Endothelial cell of umbilical vein (primary cell): ENCODE results near the gene VPS51. TPM values are rescaled to one million over a fixed set of nuclear protein-coding genes. Genes with fewer than 3 reads are reported as not detected.

Experiments used
- BruUV-seq: library from RNA; stranded (reverse); fragments of 400-500 nt; replicated peaks from 2 replicates; lab custom pipeline; 2021; lab: Mats Ljungman, UMichigan
- CTCF ChIA-PET: fragments of 300-600, 350-600 bp; sonication (Branson Sonifier 250); formaldehyde crosslinking; loops from one replicate; lab custom pipeline; 2021; ENCODE audit warnings: antibody characterized with exemption, inconsistent platforms; lab: Charles Lee
- POLR2A ChIA-PET: fragments of 300-600, 350-600 bp; sonication (Branson Sonifier 250); formaldehyde crosslinking; loops from one replicate; lab custom pipeline; 2021; ENCODE audit warnings: antibody characterized with exemption, inconsistent platforms; lab: Charles Lee
- DNase-seq: peaks from one replicate; pipeline ENCODE4 v3.0.0-alpha.2; 2011; ENCODE audit warnings: low read depth, low spot score
- FAIRE-seq: peaks from 2 replicates; lab custom pipeline; 2011; peaks lifted over from hg19 to GRCh38; lab: Jason Lieb, UNC
- H2AFZ ChIP-seq: 2 replicates; pipeline ENCODE4 v1.6.0; 2012; ENCODE audit warnings: low read depth, low read length, control low read depth, inconsistent platforms
- H3K27ac ChIP-seq: 2 replicates; pipeline ENCODE4 v1.5.1; 2011; ENCODE audit warnings: low read depth, mild to moderate bottlenecking, control low read depth, low read length, moderate library complexity; ENCODE audit not compliant: insufficient read depth
- H3K27me3 ChIP-seq, 2 experiments: 2 replicates each; pipeline versions ENCODE4 v1.6.0 to v1.6.1; 2011; ENCODE audit warnings: low read length in 2 of 2, mixed read lengths in 1 of 2; ENCODE audit not compliant: control insufficient read depth in 2 of 2, insufficient read depth in 2 of 2
- H3K36me3 ChIP-seq, 2 experiments: 2 replicates in 1 of 2; 3 replicates in 1 of 2; pipeline ENCODE4 v1.5.1; 2011; ENCODE audit warnings: low read length in 2 of 2, mild to moderate bottlenecking in 1 of 2, moderate library complexity in 1 of 2; ENCODE audit not compliant: control insufficient read depth in 2 of 2, insufficient read depth in 2 of 2; ENCODE audit errors: extremely low read depth in 1 of 2
- H3K4me1 ChIP-seq: 3 replicates; pipeline ENCODE4 v1.5.1; 2011; ENCODE audit warnings: mild to moderate bottlenecking, low read length; ENCODE audit not compliant: control insufficient read depth, insufficient read depth; ENCODE audit errors: extremely low read depth
- H3K4me2 ChIP-seq: 2 replicates; pipeline ENCODE4 v1.6.1; 2011; ENCODE audit warnings: low read length, control low read depth, mixed read lengths; ENCODE audit not compliant: insufficient read depth
- H3K4me3 ChIP-seq, 3 experiments: fragments of 200-600 bp in 1 of 3; sonication (generic), shearing (Covaris generic) in 1 of 3; replicated peaks in 1 of 3; 2 replicates each; pipeline ENCODE4 v1.5.1; 2011 to 2016; ENCODE audit warnings: control low read depth in 3 of 3, low read length in 3 of 3, mild to moderate bottlenecking in 2 of 3, inconsistent platforms in 1 of 3, low read depth in 1 of 3, moderate library complexity in 1 of 3; ENCODE audit not compliant: insufficient read depth in 1 of 3
- H3K79me2 ChIP-seq: 2 replicates; pipeline ENCODE4 v1.6.0; 2012; ENCODE audit warnings: low read length, inconsistent platforms; ENCODE audit not compliant: control insufficient read depth, insufficient read depth
- H3K9ac ChIP-seq: replicated peaks from 2 replicates; pipeline ENCODE3; 2011; ENCODE audit warnings: low read length, control low read depth; ENCODE audit not compliant: insufficient read depth; ENCODE audit errors: extremely low read depth
- H3K9me1 ChIP-seq: replicated peaks from 3 replicates; pipeline ENCODE4 v1.6.0; 2011; ENCODE audit warnings: mild to moderate bottlenecking, low read length; ENCODE audit not compliant: control insufficient read depth, insufficient read depth; ENCODE audit errors: extremely low read depth
- H3K9me3 ChIP-seq: replicated peaks from 2 replicates; pipeline ENCODE4 v1.5.1; 2012; ENCODE audit warnings: low read length, inconsistent platforms; ENCODE audit not compliant: control insufficient read depth, insufficient read depth
- H4K20me1 ChIP-seq: replicated peaks from 2 replicates; pipeline ENCODE3; 2011; ENCODE audit warnings: mild to moderate bottlenecking, low read length; ENCODE audit not compliant: control insufficient read depth, insufficient read depth; ENCODE audit errors: extremely low read depth
- CTCF ChIP-seq, 2 donors: IDR thresholded peaks; 1 replicate in 1 of 2; 2 replicates in 1 of 2; pipeline ENCODE4 v1.5.1; 2011; ENCODE audit warnings: low read length in 2 of 2, mild to moderate bottlenecking in 2 of 2, moderate library complexity in 2 of 2, control low read depth in 1 of 2, inconsistent platforms in 1 of 2, low read depth in 1 of 2; ENCODE audit not compliant: insufficient read depth in 1 of 2; ENCODE audit errors: extremely low read depth in 1 of 2
- FOS ChIP-seq: IDR thresholded peaks from 2 replicates; pipeline ENCODE4 v1.6.1; 2011; ENCODE audit warnings: mild to moderate bottlenecking, low read length, moderate library complexity, borderline replicate concordance; ENCODE audit not compliant: insufficient read depth
- MAX ChIP-seq: IDR thresholded peaks from 2 replicates; pipeline ENCODE4 v1.6.1; 2011; ENCODE audit not compliant: insufficient read depth, insufficient read length
- MYC ChIP-seq: IDR thresholded peaks from one replicate; pipeline ENCODE4 v1.6.1; 2011; ENCODE audit warnings: mild to moderate bottlenecking, low read depth, low read length
- POLR2A ChIP-seq: IDR thresholded peaks from 2 replicates; pipeline ENCODE4 v1.6.1; 2012; ENCODE audit warnings: low read depth, mild to moderate bottlenecking, control low read depth, low read length
- POLR2AphosphoS5 ChIP-seq: IDR thresholded peaks from 2 replicates; pipeline ENCODE4 v1.6.1; 2012; ENCODE audit warnings: low read depth, mild to moderate bottlenecking, control low read depth, low read length, moderate library complexity; ENCODE audit not compliant: insufficient read depth
- dilution Hi-C: fragments of 300-500 bp; cut with MboI; formaldehyde crosslinking; loops from one replicate; pipeline ENCODE4 v1.15.0; 2019; ENCODE audit warnings: low sequenced_read_pairs; ENCODE audit not compliant: extremely low pct_ligation_motif_present
- intact Hi-C: fragments of 100-400 bp; cut with micrococcal nuclease; formaldehyde crosslinking; loops from one replicate; pipeline ENCODE4 v1.10.0; 2022
- polyA plus RNA-seq, 4 experiments: library from polyadenylated mRNA; depleted of rRNA in 3 of 4; stranded (reverse) in 3 of 4; unstranded in 1 of 4; fragments of >200 nt; gene quantifications; 2 replicates each; pipeline versions ENCODE4 v1.2.1 to v1.2.3, GENCODE V29; 2011 to 2012; ENCODE audit warnings: missing spikeins in 1 of 4
- total RNA-seq: library from RNA; stranded (reverse); gene quantifications from 2 replicates; pipeline ENCODE4 v1.2.3, GENCODE V29; 2021

The VPS51 gene
- total and polyA plus RNA-seq, 2 donors (not counting 3 experiments of a cell fraction or from before 2014, with no cell fraction given) = 108 to 146 TPM

- no TSS peak for BruUV-seq
- peaks cover 16 to 45% of the 10 kb centered on the region in 2 experiments for H3K36me3 ChIP-seq
- FAIRE-seq = no peak
Observed at GRCh38 chr11:65125197-65126056, 29.4 kb downstream of the VPS51 start.

More at GRCh38 chr11:65125197-65126056, 29.4 kb downstream of the VPS51 start:
- Histone ChIP-seq H4K20me1 (no peaks in the 10 kb centered on the region), H3K4me2 (no peak overlapping the region), H3K4me3 (no peak overlapping the region), H3K9me1 (no peaks in the 10 kb centered on the region), H3K9me3 (no peaks in the 10 kb centered on the region), H3K79me2 (peaks cover 29% of the 10 kb centered on the region), H3K27me3 (no peaks in the 10 kb centered on the region), H3K27ac (no peak overlapping the region), H2AFZ (no peak overlapping the region), H3K9ac (no peak overlapping the region), H3K4me1 (peaks cover 11% of the 10 kb centered on the region)
- dilution Hi-C loops = no loop called here
- TF ChIP-seq FOS (no peak), CTCF (IDR thresholded peaks at IDR 0.05; ENCODE audit: extremely low read depth in 1 of 2, insufficient read depth in 1 of 2, low read depth in 1 of 2, low read length in 2 of 2) (no peak), MYC (no peak), POLR2A (peak; percentile 19), MAX (no peak), POLR2AphosphoS5 (no peak)
- intact Hi-C loops = no loop called here
- ChIA-PET POLR2A (interaction anchor here (1.4 kb wide), 1 partner anchor 10 kb away, joined by 3 read pairs; no protein-coding TSS in a partner anchor), CTCF (interaction anchor here (1.0 kb wide), 1 partner anchor 80 kb away, joined by 3 read pairs; no protein-coding TSS in a partner anchor)
- no peak for DNase-seq
